Keratinocyte (primary cell): Measurements from ENCODE around the gene CNNM3. TPM values are rescaled to one million over a fixed set of nuclear protein-coding genes. Genes with fewer than 3 reads are reported as not detected.
"Not testable (repeated sequence)": the region's sequence is repeated elsewhere in the genome, so short reads cannot be mapped to it uniquely, and the experiment has no call there.

ENCODE experiments used
- DNase-seq: peaks from one replicate; pipeline ENCODE4 v3.0.0-alpha.2; 2011; ENCODE audit warnings: low read depth, missing footprints, low spot score
- FAIRE-seq: peaks from 2 replicates; lab custom pipeline; 2011; peaks lifted over from hg19 to GRCh38; lab: Jason Lieb, UNC
- H2AFZ ChIP-seq: 2 replicates; pipeline ENCODE4 v1.6.0; 2012; ENCODE audit warnings: low read length, control low read depth, inconsistent platforms; ENCODE audit not compliant: control insufficient read depth
- H3K27ac ChIP-seq: 2 replicates; pipeline ENCODE4 v1.5.1; 2011; ENCODE audit warnings: low read length; ENCODE audit not compliant: control insufficient read depth, insufficient read depth
- H3K27me3 ChIP-seq: 3 replicates; pipeline ENCODE4 v1.6.0; 2011; ENCODE audit warnings: low read length; ENCODE audit not compliant: control insufficient read depth, insufficient read depth; ENCODE audit errors: extremely low read depth
- H3K36me3 ChIP-seq, 2 experiments: 2 replicates in 1 of 2; 3 replicates in 1 of 2; pipeline ENCODE4 v1.5.1; 2011; ENCODE audit warnings: low read length in 2 of 2, mild to moderate bottlenecking in 1 of 2; ENCODE audit not compliant: control insufficient read depth in 2 of 2, insufficient read depth in 2 of 2; ENCODE audit errors: extremely low read depth in 1 of 2
- H3K4me1 ChIP-seq: 3 replicates; pipeline ENCODE4 v1.5.1; 2011; ENCODE audit warnings: low read length; ENCODE audit not compliant: control insufficient read depth, insufficient read depth; ENCODE audit errors: extremely low read depth
- H3K4me2 ChIP-seq: 3 replicates; pipeline ENCODE4 v1.6.0; 2011; ENCODE audit warnings: low read depth, low read length; ENCODE audit not compliant: control insufficient read depth, insufficient read depth; ENCODE audit errors: extremely low read depth
- H3K4me3 ChIP-seq, 3 experiments: fragments of 200-600 bp in 1 of 3; sonication (generic) in 1 of 3; 2 replicates in 2 of 3; 3 replicates in 1 of 3; pipeline ENCODE4 v1.5.1; 2011 to 2016; ENCODE audit warnings: low read length in 3 of 3, mild to moderate bottlenecking in 3 of 3, control low read depth in 2 of 3, inconsistent platforms in 1 of 3, low read depth in 1 of 3, mixed read lengths in 1 of 3, mixed run types in 1 of 3, moderate library complexity in 1 of 3; ENCODE audit not compliant: control insufficient read depth in 2 of 3, insufficient read depth in 2 of 3; ENCODE audit errors: extremely low read depth in 1 of 3
- H3K79me2 ChIP-seq: 2 replicates; pipeline ENCODE4 v1.6.0; 2012; ENCODE audit warnings: low read length; ENCODE audit not compliant: control insufficient read depth, insufficient read depth
- H3K9ac ChIP-seq: 3 replicates; pipeline ENCODE4 v1.6.0; 2011; ENCODE audit warnings: low read length; ENCODE audit not compliant: control insufficient read depth, insufficient read depth; ENCODE audit errors: extremely low read depth
- H3K9me1 ChIP-seq: 3 replicates; pipeline ENCODE4 v1.6.0; 2011; ENCODE audit warnings: low read length; ENCODE audit not compliant: control insufficient read depth, insufficient read depth; ENCODE audit errors: extremely low read depth
- H3K9me3 ChIP-seq: 2 replicates; pipeline ENCODE4 v1.5.1; 2012; ENCODE audit warnings: low read depth, low read length; ENCODE audit not compliant: control insufficient read depth
- H4K20me1 ChIP-seq: 3 replicates; pipeline ENCODE4 v1.6.0; 2011; ENCODE audit warnings: low read length; ENCODE audit not compliant: control insufficient read depth, insufficient read depth; ENCODE audit errors: extremely low read depth
- CTCF ChIP-seq, 3 experiments: IDR thresholded peaks in 1 of 3; conservative IDR thresholded peaks in 1 of 3; optimal IDR thresholded peaks in 1 of 3; 2 replicates in 2 of 3; 3 replicates in 1 of 3; pipeline versions ENCODE3 to v1.5.1; 2011; ENCODE audit warnings: low read length in 3 of 3, mild to moderate bottlenecking in 3 of 3, moderate library complexity in 2 of 3, control low read depth in 1 of 3, inconsistent platforms in 1 of 3; ENCODE audit not compliant: insufficient read depth in 2 of 3; ENCODE audit errors: extremely low read depth in 1 of 3
- EZH2 ChIP-seq: IDR thresholded peaks from one replicate; pipeline ENCODE4 v1.6.1; 2012; ENCODE audit warnings: inconsistent platforms, mild to moderate bottlenecking, low read length, moderate library complexity
- dilution Hi-C: fragments of 300-500 bp; cut with MboI; formaldehyde crosslinking; loops from one replicate; pipeline ENCODE4 v1.7.0; 2020; ENCODE audit warnings: low sequenced_read_pairs; ENCODE audit not compliant: extremely low pct_ligation_motif_present
- polyA plus RNA-seq, 5 experiments: library from polyadenylated mRNA; depleted of rRNA in 3 of 5; stranded (reverse) in 3 of 5; stranded (forward) in 1 of 5; unstranded in 1 of 5; fragments of >200 nt; gene quantifications; 1 replicate in 1 of 5; 2 replicates in 3 of 5; 3 replicates in 1 of 5; pipeline versions ENCODE4 v1.2.1 to v1.2.3, GENCODE V29; 2011 to 2012; ENCODE audit warnings: missing spikeins in 2 of 5, low read depth in 1 of 5, low replicate concordance in 1 of 5

CNNM3 gene
- polyA plus RNA-seq, 1 donor (not counting 4 experiments of a cell fraction or from before 2014, with no cell fraction given), result 2.3 TPM

GRCh38 chr2:96795076-96795475 is 21.0 kb upstream of the CNNM3 start:
- Histone ChIP-seq H3K36me3 (no peaks in the 10 kb centered on the region), H3K9ac (no peak overlapping the region), H3K79me2 (no peaks in the 10 kb centered on the region), H3K4me3 (no peak overlapping the region), H3K27me3 (no peaks in the 10 kb centered on the region), H3K9me1 (no peaks in the 10 kb centered on the region), H3K4me2 (no peak overlapping the region), H3K27ac (no peak overlapping the region), H3K9me3 (no peaks in the 10 kb centered on the region), H2AFZ (no peak overlapping the region), H4K20me1 (no peaks in the 10 kb centered on the region), H3K4me1 (no peaks in the 10 kb centered on the region)
- dilution Hi-C loops, result no loop called here
- DNase-seq, result no peak
- no peak for FAIRE-seq
- no peak for TF ChIP-seq EZH2
- no peak for TF ChIP-seq CTCF (optimal IDR thresholded peaks at IDR 0.05 in 1 of 3, IDR thresholded peaks at IDR 0.05 in 1 of 3, conservative IDR thresholded peaks at IDR 0.05 in 1 of 3; ENCODE audit: extremely low read depth in 1 of 3, insufficient read depth in 2 of 3, low read length in 3 of 3)

- FAIRE-seq, result not testable (repeated sequence)
Observed at GRCh38 chr2:96796497-96796896, 19.6 kb upstream of the CNNM3 start.

DNA sequence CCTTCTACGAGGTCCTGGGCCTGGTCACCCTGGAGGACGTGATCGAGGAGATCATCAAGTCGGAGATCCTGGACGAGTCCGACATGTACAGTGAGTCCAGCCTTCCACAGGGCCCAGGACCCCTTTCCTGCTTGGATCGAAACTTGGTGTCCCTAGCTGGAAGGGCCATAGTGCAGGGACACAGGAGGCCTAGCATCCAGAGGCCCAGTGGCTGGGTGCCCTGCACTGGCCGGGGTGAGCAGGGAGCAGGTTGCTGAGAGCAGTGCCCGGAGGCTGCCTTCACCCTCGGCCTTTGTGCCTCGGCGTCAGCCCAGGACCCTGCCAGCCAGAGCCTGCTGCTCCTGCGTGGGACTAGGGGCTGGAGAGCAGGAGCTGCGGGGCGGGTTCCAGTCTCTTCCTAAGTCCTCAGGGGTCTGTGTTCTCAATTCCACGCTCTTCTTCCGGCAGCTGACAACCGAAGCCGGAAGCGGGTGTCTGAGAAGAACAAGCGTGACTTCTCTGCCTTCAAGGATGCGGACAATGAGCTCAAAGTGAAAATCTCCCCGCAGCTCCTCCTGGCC is 18.9 kb upstream of the CNNM3 start:
- H2AFZ ChIP-seq, result no peak overlapping the region
- H3K27me3 ChIP-seq, result no peaks in the 10 kb centered on the region
- H3K79me2 ChIP-seq, result no peaks in the 10 kb centered on the region
- H3K4me3 ChIP-seq, result no peak overlapping the region
- no peak overlapping the region for H3K9ac ChIP-seq
- no peaks in the 10 kb centered on the region for H4K20me1 ChIP-seq
- no peaks in the 10 kb centered on the region for H3K4me1 ChIP-seq
- dilution Hi-C loops, result no loop called here
- H3K36me3 ChIP-seq, result peaks cover 0 to 2% of the 10 kb centered on the region in 2 experiments
- H3K9me3 ChIP-seq, result no peaks in the 10 kb centered on the region
- DNase-seq (no peak), FAIRE-seq (no peak)
- TF ChIP-seq CTCF (optimal IDR thresholded peaks at IDR 0.05 in 1 of 3, IDR thresholded peaks at IDR 0.05 in 1 of 3, conservative IDR thresholded peaks at IDR 0.05 in 1 of 3; ENCODE audit: extremely low read depth in 1 of 3, insufficient read depth in 2 of 3, low read length in 3 of 3) (no peak), EZH2 (no peak)
- H3K27ac ChIP-seq, result no peak overlapping the region
- no peaks in the 10 kb centered on the region for H3K9me1 ChIP-seq
- no peak overlapping the region for H3K4me2 ChIP-seq

More at GRCh38 chr2:96796497-96796896, 19.6 kb upstream of the CNNM3 start:
- DNase-seq, H4K20me1 ChIP-seq, H3K27ac ChIP-seq, H2AFZ ChIP-seq, dilution Hi-C loops, H3K4me2 ChIP-seq, H3K9me3 ChIP-seq, H3K79me2 ChIP-seq, H3K36me3 ChIP-seq, H3K9me1 ChIP-seq, H3K9ac ChIP-seq, H3K27me3 ChIP-seq, H3K4me3 ChIP-seq, H3K4me1 ChIP-seq: not testable (repeated sequence)
